Ishikawa (cell line): ENCODE measurements around the gene CARD11.

Experiments used
- CEBPB ChIP-seq: IDR thresholded peaks from 2 replicates; pipeline ENCODE4 v1.6.1; 2012
- CREB1 ChIP-seq: IDR thresholded peaks from 2 replicates; pipeline ENCODE4 v1.6.1; 2012; ENCODE audit warnings: low read depth
- EGR1 ChIP-seq: IDR thresholded peaks from 2 replicates; pipeline ENCODE4 v1.6.1; 2012
- EP300 ChIP-seq: IDR thresholded peaks from 2 replicates; pipeline ENCODE4 v1.6.1; 2012; ENCODE audit warnings: borderline replicate concordance
- FOXM1 ChIP-seq: IDR thresholded peaks from 2 replicates; pipeline ENCODE4 v1.6.1; 2012; ENCODE audit warnings: low read depth, borderline replicate concordance
- MAX ChIP-seq: IDR thresholded peaks from 2 replicates; pipeline ENCODE4 v1.6.1; 2012
- NFIC ChIP-seq: IDR thresholded peaks from 2 replicates; pipeline ENCODE4 v1.6.1; 2012
- RAD21 ChIP-seq: IDR thresholded peaks from 2 replicates; pipeline ENCODE4 v1.6.1; 2012; ENCODE audit warnings: low read depth
- REST ChIP-seq: IDR thresholded peaks from 2 replicates; pipeline ENCODE4 v1.6.1; 2012; ENCODE audit warnings: low read depth, mild to moderate bottlenecking
- TAF1 ChIP-seq: IDR thresholded peaks from 2 replicates; pipeline ENCODE4 v1.6.1; 2012; ENCODE audit warnings: low read depth, mild to moderate bottlenecking
- TCF12 ChIP-seq: IDR thresholded peaks from 2 replicates; pipeline ENCODE4 v1.6.1; 2012; ENCODE audit warnings: low read depth
- TEAD4 ChIP-seq: IDR thresholded peaks from 2 replicates; pipeline ENCODE4 v1.6.1; 2012
- USF1 ChIP-seq: IDR thresholded peaks from 2 replicates; pipeline ENCODE4 v1.6.1; 2012
- YY1 ChIP-seq: IDR thresholded peaks from 2 replicates; pipeline ENCODE4 v1.6.1; 2012; ENCODE audit warnings: low read depth
- ZBTB7A ChIP-seq: IDR thresholded peaks from 2 replicates; pipeline ENCODE4 v1.6.1; 2012; ENCODE audit warnings: low read depth

The CARD11 gene

GRCh38 chr7:2873686-2874551 lies 169.7 kb downstream of the CARD11 start:
- TF ChIP-seq ZBTB7A = no peak
- TF ChIP-seq YY1 = no peak
- no peak for TF ChIP-seq MAX
- TF ChIP-seq NFIC = no peak
- no peak for TF ChIP-seq TAF1
- no peak for TF ChIP-seq FOXM1
- no peak for TF ChIP-seq USF1
- TF ChIP-seq TCF12 = no peak
- no peak for TF ChIP-seq EP300

GRCh38 chr7:2873146-2873545 lies 170.5 kb downstream of the CARD11 start:
- peak; percentile 49 for TF ChIP-seq NFIC
- TF ChIP-seq CEBPB = no peak

- TF ChIP-seq MAX (no peak), USF1 (no peak), YY1 (no peak), REST (no peak), EGR1 (no peak), CREB1 (no peak), TEAD4 (no peak), TCF12 (no peak)
These were observed 171.3 kb downstream of the CARD11 start for GRCh38 chr7:2872296-2872874.

- TF ChIP-seq USF1 (no peak), EP300 (no peak), CEBPB (no peak), FOXM1 (no peak), TEAD4 (no peak), TCF12 (no peak), ZBTB7A (no peak), YY1 (no peak), NFIC (no peak), CREB1 (no peak), TAF1 (no peak), RAD21 (no peak)
These were observed 173.2 kb downstream of the CARD11 start for GRCh38 chr7:2870471-2870931.

- TF ChIP-seq TEAD4 (no peak), ZBTB7A (no peak), TCF12 (no peak), MAX (no peak), USF1 (no peak), RAD21 (no peak), EP300 (no peak), NFIC (no peak), YY1 (no peak)
These were observed 173.7 kb downstream of the CARD11 start for GRCh38 chr7:2869981-2870380.

- TF ChIP-seq EP300 (no peak), USF1 (no peak), CREB1 (no peak), FOXM1 (no peak), YY1 (no peak), TCF12 (no peak), TEAD4 (no peak), NFIC (no peak), RAD21 (no peak), CEBPB (no peak), REST (no peak), ZBTB7A (no peak), TAF1 (no peak), MAX (no peak), EGR1 (no peak)
These were observed 177.1 kb downstream of the CARD11 start for GRCh38 chr7:2866601-2867000.
